Measurements from ENCODE around the gene PDE4C. TPM values are rescaled to one million over a fixed set of nuclear protein-coding genes. Genes with fewer than 3 reads are reported as not detected.
A peak's percentile ranks its signal among the peaks of the same experiment; 100 is the strongest.

PDE4C gene
- total and polyA plus RNA-seq, 9 of the 15 experiments (the other 6 are each of a cell fraction or from before 2014, with no cell fraction given): 0.04 to 0.91 (median 0.20) TPM; not detected in 1

GRCh38 chr19:18233224-18233825, 7.1 kb upstream of the PDE4C start (continued):
- TF ChIP-seq C11orf30 (IDR thresholded peaks at IDR 0.05; ENCODE audit: low read depth): no peak
- no peak for TF ChIP-seq RFX7 (CRISPR knock-in tag; IDR thresholded peaks at IDR 0.05)
- TF ChIP-seq MAFG (tag; conservative IDR thresholded peaks at IDR 0.05): no peak
- TF ChIP-seq ZNF395 (CRISPR knock-in tag; IDR thresholded peaks at IDR 0.05): peak; percentile 84
- TF ChIP-seq CBFA2T2 (conservative IDR thresholded peaks at IDR 0.05): no peak
- TF ChIP-seq ZNF253 (CRISPR knock-in tag; conservative IDR thresholded peaks at IDR 0.05): no peak
- TF ChIP-seq ERF (CRISPR knock-in tag; IDR thresholded peaks at IDR 0.05): no peak
- peak; percentile 23; the same call in 1 of the 2 replicates for TF ChIP-seq RB1 (IDR thresholded peaks at IDR 0.05; ENCODE audit: low read depth)
- TF ChIP-seq SP1 (CRISPR knock-in tag; IDR thresholded peaks at IDR 0.05): no peak; the same call in 1 of the 2 replicates
- TF ChIP-seq TSHZ1 (CRISPR knock-in tag; IDR thresholded peaks at IDR 0.05): no peak
- peak; percentile 93 for TF ChIP-seq ZNF584 (CRISPR knock-in tag; IDR thresholded peaks at IDR 0.05; ENCODE audit: low read depth)
- no peak for TF ChIP-seq NRF1 (conservative IDR thresholded peaks at IDR 0.05 in 1 of 2, IDR thresholded peaks at IDR 0.05 in 1 of 2)
- TF ChIP-seq ZZZ3 (IDR thresholded peaks at IDR 0.05): no peak; the same call in 1 of the 2 replicates
- no peak for TF ChIP-seq HLTF (IDR thresholded peaks at IDR 0.05)
- TF ChIP-seq ZC3H11A (IDR thresholded peaks at IDR 0.05; ENCODE audit: low read depth, low read length): no peak
- TF ChIP-seq PPARD (CRISPR knock-in tag; IDR thresholded peaks at IDR 0.05): no peak
- TF ChIP-seq MTA2 (IDR thresholded peaks at IDR 0.05; ENCODE audit: low read depth): no peak
- no peak for TF ChIP-seq YY1 (IDR thresholded peaks at IDR 0.05; ENCODE audit: borderline replicate concordance in 1 of 3, control insufficient read depth in 1 of 3, extremely low read depth in 1 of 3, insufficient read depth in 3 of 3, insufficient read length in 1 of 3, insufficient replicate concordance in 2 of 3, low read depth in 1 of 3, low read length in 2 of 3)
- no peak for TF ChIP-seq HSF4 (CRISPR knock-in tag; IDR thresholded peaks at IDR 0.05; ENCODE audit: borderline replicate concordance)
- no peak for TF ChIP-seq PRDM10 (IDR thresholded peaks at IDR 0.05; ENCODE audit: partially characterized antibody)
- TF ChIP-seq ZNF239 (CRISPR knock-in tag; IDR thresholded peaks at IDR 0.05): no peak
